ENCODE data around the gene RHEB. TPM values are rescaled to one million over a fixed set of nuclear protein-coding genes. Genes with fewer than 3 reads are reported as not detected.

RHEB gene
- 10 to 100 TPM; 41.2 to 64.4 (median 53.5) TPM for total RNA-seq

GRCh38 chr7:151519765-151520418, at the start of gene RHEB:
RHEB (minus strand) TSS chr7:151519895; CDS start chr7:151519511, 384 bp downstream.
- WGBS, 2 donors: 1% methylated on average over 52 to 56 of the region's 66 CpGs
- TF ChIP-seq POLR2A (IDR thresholded peaks at IDR 0.05) (no peak), CTCF (IDR thresholded peaks at IDR 0.05) (no peak)
- H3K4me3 ChIP-seq (ENCODE audit: low read depth, poor library complexity, severe bottlenecking): peak within 1 kb of the TSS; percentile 92
- peak; percentile 98 to 100 for DNase-seq (ENCODE audit: low spot score in 2 of 2)
- intact Hi-C loops (cut with DNase I; ENCODE audit: low total_unique reads): no loop called here

- no peak overlapping the region for H3K4me3 ChIP-seq (ENCODE audit: low read depth, poor library complexity, severe bottlenecking)
- no peak for DNase-seq (ENCODE audit: low spot score in 2 of 2)
- 25 to 29% methylated on average over 8 of the region's 8 CpGs for WGBS, 2 donors
- TF ChIP-seq POLR2A (IDR thresholded peaks at IDR 0.05): no peak
- TF ChIP-seq CTCF (IDR thresholded peaks at IDR 0.05): no peak
- intact Hi-C loops (cut with DNase I; ENCODE audit: low total_unique reads): no loop called here
Measured at GRCh38 chr7:151566897-151567320, 47.2 kb upstream of the RHEB start.

- intact Hi-C loops (cut with DNase I; ENCODE audit: low total_unique reads): no loop called here
- no peak for DNase-seq (ENCODE audit: low spot score in 2 of 2)
- 64 to 67% methylated on average over 9 of the region's 9 CpGs for WGBS, 2 donors
- H3K4me3 ChIP-seq (ENCODE audit: low read depth, poor library complexity, severe bottlenecking): no peak overlapping the region
- TF ChIP-seq CTCF (IDR thresholded peaks at IDR 0.05) (no peak), POLR2A (IDR thresholded peaks at IDR 0.05) (no peak)
Measured at GRCh38 chr7:151565541-151565940, 45.8 kb upstream of the RHEB start.

GRCh38 chr7:151560243-151560642, 40.5 kb upstream of the RHEB start:
- DNase-seq (ENCODE audit: low spot score in 2 of 2): no peak
- intact Hi-C loops (cut with DNase I; ENCODE audit: low total_unique reads): no loop called here
- no peak for TF ChIP-seq CTCF (IDR thresholded peaks at IDR 0.05)
- no peak for TF ChIP-seq POLR2A (IDR thresholded peaks at IDR 0.05)

GRCh38 chr7:151559557-151560183, 40.0 kb upstream of the RHEB start:
- WGBS, 2 donors: 88 to 90% methylated on average over 5 of the region's 5 CpGs
- intact Hi-C loops (cut with DNase I; ENCODE audit: low total_unique reads): no loop called here
- DNase-seq (ENCODE audit: low spot score in 2 of 2): no peak
- no peak overlapping the region for H3K4me3 ChIP-seq (ENCODE audit: low read depth, poor library complexity, severe bottlenecking)
- no peak for TF ChIP-seq CTCF (IDR thresholded peaks at IDR 0.05)
- no peak for TF ChIP-seq POLR2A (IDR thresholded peaks at IDR 0.05)

More at GRCh38 chr7:151560243-151560642, 40.5 kb upstream of the RHEB start:
- no peak overlapping the region for H3K4me3 ChIP-seq (ENCODE audit: low read depth, poor library complexity, severe bottlenecking)
- 93 to 95% methylated on average over 9 of the region's 9 CpGs for WGBS, 2 donors
